DND-41 (cell line): Measurements from ENCODE around the gene LPCAT1.

ENCODE experiments used
- ATAC-seq: fragments of 200-7000 bp; cut with Tn5 transposase; 3 replicates; pipeline ENCODE4 v1.9.1; 2021; ENCODE audit warnings: low read depth; ENCODE audit not compliant: insufficient read depth
- DNase-seq: peaks from one replicate; pipeline ENCODE4 v3.0.0-alpha.2; 2020
- H2AFZ ChIP-seq: 2 replicates; pipeline ENCODE4 v1.6.0; 2012; ENCODE audit warnings: low read depth, low read length
- H3K27ac ChIP-seq: 2 replicates; pipeline ENCODE4 v1.5.1; 2012; ENCODE audit warnings: low read length, inconsistent platforms
- H3K27me3 ChIP-seq: fragments of 200-600 bp; sonication (generic); 2 replicates; pipeline ENCODE4 v1.6.0; 2012; ENCODE audit warnings: low read length, mild to moderate bottlenecking, inconsistent platforms; ENCODE audit not compliant: insufficient read depth, poor library complexity
- H3K36me3 ChIP-seq: 2 replicates; pipeline ENCODE4 v1.5.1; 2012; ENCODE audit warnings: low read length, inconsistent platforms; ENCODE audit not compliant: insufficient read depth
- H3K4me1 ChIP-seq: 2 replicates; pipeline ENCODE4 v1.5.1; 2012; ENCODE audit warnings: mild to moderate bottlenecking, low read length; ENCODE audit not compliant: insufficient read depth
- H3K4me2 ChIP-seq: 2 replicates; pipeline ENCODE4 v1.6.0; 2012; ENCODE audit warnings: mild to moderate bottlenecking, moderate library complexity, low read length, inconsistent platforms; ENCODE audit not compliant: insufficient read depth
- H3K4me3 ChIP-seq, 2 experiments: fragments of 200-600 bp in 1 of 2; shearing (Covaris generic) in 1 of 2; 2 replicates each; pipeline ENCODE4 v1.5.1; 2012 to 2016; ENCODE audit warnings: inconsistent platforms in 2 of 2, low read length in 2 of 2, mild to moderate bottlenecking in 2 of 2, low read depth in 1 of 2, moderate library complexity in 1 of 2
- H3K79me2 ChIP-seq: 2 replicates; pipeline ENCODE4 v1.6.0; 2012; ENCODE audit warnings: low read length, inconsistent platforms; ENCODE audit not compliant: insufficient read depth
- H3K9ac ChIP-seq: 2 replicates; pipeline ENCODE4 v1.6.0; 2012; ENCODE audit warnings: low read depth, mild to moderate bottlenecking, inconsistent platforms, low read length, moderate library complexity
- H3K9me3 ChIP-seq: 2 replicates; pipeline ENCODE4 v1.5.1; 2012; ENCODE audit warnings: low read length, moderate library complexity, mild to moderate bottlenecking, inconsistent platforms; ENCODE audit not compliant: insufficient read depth, severe bottlenecking
- H4K20me1 ChIP-seq: 2 replicates; pipeline ENCODE4 v1.6.0; 2012; ENCODE audit warnings: low read length; ENCODE audit not compliant: insufficient read depth
- CTCF ChIP-seq: IDR thresholded peaks from 2 replicates; pipeline ENCODE4 v1.5.1; 2012; ENCODE audit warnings: borderline replicate concordance, low read length, moderate library complexity, mild to moderate bottlenecking; ENCODE audit not compliant: poor library complexity, severe bottlenecking; ENCODE audit errors: extremely low read depth
- EZH2 ChIP-seq: IDR thresholded peaks from 3 replicates; pipeline ENCODE4 v1.6.1; 2012; ENCODE audit warnings: borderline replicate concordance, low read depth, mild to moderate bottlenecking, moderate library complexity, low read length, inconsistent platforms; ENCODE audit not compliant: severe bottlenecking

LPCAT1 gene

GRCh38 chr5:1442222-1443145 lies 81.3 kb downstream of the LPCAT1 start:
- peaks cover 10% of the 10 kb centered on the region for H3K4me1 ChIP-seq
- no peaks in the 10 kb centered on the region for H3K36me3 ChIP-seq
- no peak overlapping the region for H3K4me3 ChIP-seq
- no peaks in the 10 kb centered on the region for H3K9me3 ChIP-seq
- no peak overlapping the region for H3K27ac ChIP-seq
- no peak overlapping the region for H3K4me2 ChIP-seq
- no peak overlapping the region for H3K9ac ChIP-seq
- H3K79me2 ChIP-seq, result no peaks in the 10 kb centered on the region
- no peaks in the 10 kb centered on the region for H3K27me3 ChIP-seq
- no peak for DNase-seq
- ATAC-seq, result no peak
- no peak for TF ChIP-seq CTCF
- TF ChIP-seq EZH2, result no peak
- no peaks in the 10 kb centered on the region; the same call in 1 of the 2 replicates for H4K20me1 ChIP-seq
- H2AFZ ChIP-seq, result no peak overlapping the region

- Histone ChIP-seq H3K4me1 (no peaks in the 10 kb centered on the region), H3K36me3 (no peaks in the 10 kb centered on the region), H3K4me2 (no peak overlapping the region), H3K27me3 (no peaks in the 10 kb centered on the region), H3K9me3 (no peaks in the 10 kb centered on the region), H3K4me3 (no peak overlapping the region), H3K27ac (no peak overlapping the region), H3K9ac (no peak overlapping the region), H4K20me1 (no peaks in the 10 kb centered on the region), H2AFZ (no peak overlapping the region), H3K79me2 (no peaks in the 10 kb centered on the region)
- no peak for TF ChIP-seq CTCF
- TF ChIP-seq EZH2, result no peak
- no peak for ATAC-seq
- no peak for DNase-seq
Measured at GRCh38 chr5:1441166-1441865, 82.4 kb downstream of the LPCAT1 start.

GRCh38 chr5:1440098-1440493 lies 83.7 kb downstream of the LPCAT1 start:
- no peaks in the 10 kb centered on the region for H4K20me1 ChIP-seq
- H3K4me3 ChIP-seq, result no peak overlapping the region
- H3K9ac ChIP-seq, result no peak overlapping the region
- H3K4me1 ChIP-seq, result no peaks in the 10 kb centered on the region
- no peaks in the 10 kb centered on the region for H3K9me3 ChIP-seq
- H3K27ac ChIP-seq, result no peak overlapping the region
- H3K36me3 ChIP-seq, result no peaks in the 10 kb centered on the region
- H2AFZ ChIP-seq, result no peak overlapping the region
- no peak overlapping the region for H3K4me2 ChIP-seq
- TF ChIP-seq CTCF (no peak), EZH2 (no peak)
- H3K79me2 ChIP-seq, result no peaks in the 10 kb centered on the region
- no peaks in the 10 kb centered on the region for H3K27me3 ChIP-seq
- ATAC-seq, result no peak
- DNase-seq, result no peak
